ENCODE data around the gene IGLL5.

IGLL5 gene

GRCh38 chr22:22877523-22878210 lies 9.9 kb upstream of the IGLL5 start:
- Histone ChIP-seq H3K27ac (ENCODE audit: low read depth, low read length) (no peak overlapping the region), H3K4me3 (ENCODE audit: low read depth in 1 of 2, low read length in 2 of 2) (no peak overlapping the region), H3K27me3 (ENCODE audit: control insufficient read depth in 1 of 2, insufficient read depth in 2 of 2, low read length in 2 of 2) (no peaks in the 10 kb centered on the region), H3K4me1 (ENCODE audit: control insufficient read depth in 1 of 2, insufficient read depth in 2 of 2, low read length in 2 of 2) (no peaks in the 10 kb centered on the region), H3K9me3 (ENCODE audit: control insufficient read depth in 1 of 2, low read length in 2 of 2) (no peaks in the 10 kb centered on the region), H3K9ac (ENCODE audit: low read depth in 1 of 2, low read length in 2 of 2) (no peak overlapping the region), H3K36me3 (ENCODE audit: control insufficient read depth in 1 of 2, insufficient read depth in 2 of 2, low read length in 2 of 2) (no peaks in the 10 kb centered on the region)

GRCh38 chr22:22878211-22878570 lies 9.4 kb upstream of the IGLL5 start:
- H3K36me3 ChIP-seq (ENCODE audit: control insufficient read depth in 1 of 2, insufficient read depth in 2 of 2, low read length in 2 of 2) = no peaks in the 10 kb centered on the region
- no peaks in the 10 kb centered on the region for H3K27me3 ChIP-seq (ENCODE audit: control insufficient read depth in 1 of 2, insufficient read depth in 2 of 2, low read length in 2 of 2)
- no peak overlapping the region for H3K4me3 ChIP-seq (ENCODE audit: low read depth in 1 of 2, low read length in 2 of 2)
- H3K4me1 ChIP-seq (ENCODE audit: control insufficient read depth in 1 of 2, insufficient read depth in 2 of 2, low read length in 2 of 2) = no peaks in the 10 kb centered on the region
- H3K9me3 ChIP-seq (ENCODE audit: control insufficient read depth in 1 of 2, low read length in 2 of 2) = no peaks in the 10 kb centered on the region
- no peak overlapping the region for H3K27ac ChIP-seq (ENCODE audit: low read depth, low read length)
- no peak overlapping the region for H3K9ac ChIP-seq (ENCODE audit: low read depth in 1 of 2, low read length in 2 of 2)

DNA sequence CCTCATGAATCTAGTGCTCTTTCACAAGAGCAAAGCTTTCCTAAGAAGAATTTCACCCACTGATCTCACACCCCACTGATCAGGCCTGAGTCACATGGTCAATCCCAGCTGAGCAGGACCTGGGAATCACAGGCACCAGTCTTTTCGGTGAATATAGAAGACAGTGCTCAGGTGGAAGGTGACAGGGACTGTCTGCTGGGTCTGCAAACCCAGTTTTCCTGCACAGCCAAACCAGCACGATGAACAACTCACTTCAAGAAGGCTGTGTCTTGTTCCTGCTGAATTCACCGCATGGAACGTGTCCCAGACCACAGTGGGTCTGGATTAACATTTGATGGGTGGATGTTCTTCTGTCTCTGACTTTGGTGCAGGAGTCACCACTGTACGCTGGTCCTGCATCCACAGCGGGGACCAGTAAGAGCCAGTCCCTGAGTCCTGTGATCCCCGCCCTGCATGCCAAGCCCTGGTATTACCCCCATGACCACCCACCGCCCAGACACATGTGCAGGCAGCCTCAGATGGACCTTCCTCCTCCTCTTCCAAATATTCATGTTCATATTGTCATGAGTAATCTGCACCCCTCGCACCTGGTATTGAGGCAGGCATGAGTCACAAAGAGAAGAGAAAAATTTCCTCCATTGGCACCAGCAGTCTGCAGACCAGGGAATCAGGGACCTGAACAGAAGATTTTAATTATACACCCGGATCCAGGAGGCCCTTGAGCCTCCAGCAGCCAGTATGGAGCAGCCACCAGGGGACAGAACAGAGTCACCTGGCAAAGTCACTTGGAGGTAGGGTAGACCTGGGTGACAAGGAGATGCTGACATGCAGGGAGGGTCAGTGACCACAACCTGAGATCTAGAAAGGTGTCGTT lies 8.6 kb upstream of the IGLL5 start:
- Histone ChIP-seq H3K27me3 (ENCODE audit: control insufficient read depth in 1 of 2, insufficient read depth in 2 of 2, low read length in 2 of 2) (no peaks in the 10 kb centered on the region), H3K27ac (ENCODE audit: low read depth, low read length) (no peak overlapping the region), H3K4me1 (ENCODE audit: control insufficient read depth in 1 of 2, insufficient read depth in 2 of 2, low read length in 2 of 2) (peaks cover 0 to under 1% of the 10 kb centered on the region in 2 donors), H3K9me3 (ENCODE audit: control insufficient read depth in 1 of 2, low read length in 2 of 2) (no peaks in the 10 kb centered on the region), H3K36me3 (ENCODE audit: control insufficient read depth in 1 of 2, insufficient read depth in 2 of 2, low read length in 2 of 2) (no peaks in the 10 kb centered on the region), H3K9ac (ENCODE audit: low read depth in 1 of 2, low read length in 2 of 2) (no peak overlapping the region), H3K4me3 (ENCODE audit: low read depth in 1 of 2, low read length in 2 of 2) (no peak overlapping the region)

DNA sequence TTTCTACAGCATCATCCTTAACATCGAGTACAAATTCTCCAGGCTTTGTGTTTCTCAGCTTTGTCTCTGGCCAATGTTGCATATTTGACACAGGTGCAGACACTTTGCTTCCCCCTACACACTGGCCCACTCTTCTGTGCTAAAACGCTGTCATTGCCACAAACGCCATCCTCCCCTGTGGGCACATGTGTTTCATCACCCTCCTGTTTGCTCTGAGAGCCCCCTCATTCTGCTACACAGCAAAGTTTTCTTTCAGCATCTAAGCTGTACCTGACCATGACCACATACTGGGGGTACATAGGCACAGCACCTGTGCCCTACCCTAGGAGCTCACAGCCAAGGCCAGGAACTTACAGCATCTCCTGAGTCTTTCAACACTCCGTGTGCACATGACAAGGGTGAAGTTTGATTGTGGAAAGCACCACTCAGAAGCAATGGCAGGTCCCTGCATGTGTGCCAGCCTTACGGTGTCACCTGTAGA lies 7.9 kb upstream of the IGLL5 start:
- H3K9me3 ChIP-seq (ENCODE audit: control insufficient read depth in 1 of 2, low read length in 2 of 2) = no peaks in the 10 kb centered on the region
- H3K27me3 ChIP-seq (ENCODE audit: control insufficient read depth in 1 of 2, insufficient read depth in 2 of 2, low read length in 2 of 2) = no peaks in the 10 kb centered on the region
- peaks cover 0 to 7% of the 10 kb centered on the region in 2 donors for H3K4me1 ChIP-seq (ENCODE audit: control insufficient read depth in 1 of 2, insufficient read depth in 2 of 2, low read length in 2 of 2)
- H3K4me3 ChIP-seq (ENCODE audit: low read depth in 1 of 2, low read length in 2 of 2) = no peak overlapping the region
- H3K9ac ChIP-seq (ENCODE audit: low read depth in 1 of 2, low read length in 2 of 2) = no peak overlapping the region
- no peak overlapping the region for H3K27ac ChIP-seq (ENCODE audit: low read depth, low read length)
- no peaks in the 10 kb centered on the region for H3K36me3 ChIP-seq (ENCODE audit: control insufficient read depth in 1 of 2, insufficient read depth in 2 of 2, low read length in 2 of 2)

DNA sequence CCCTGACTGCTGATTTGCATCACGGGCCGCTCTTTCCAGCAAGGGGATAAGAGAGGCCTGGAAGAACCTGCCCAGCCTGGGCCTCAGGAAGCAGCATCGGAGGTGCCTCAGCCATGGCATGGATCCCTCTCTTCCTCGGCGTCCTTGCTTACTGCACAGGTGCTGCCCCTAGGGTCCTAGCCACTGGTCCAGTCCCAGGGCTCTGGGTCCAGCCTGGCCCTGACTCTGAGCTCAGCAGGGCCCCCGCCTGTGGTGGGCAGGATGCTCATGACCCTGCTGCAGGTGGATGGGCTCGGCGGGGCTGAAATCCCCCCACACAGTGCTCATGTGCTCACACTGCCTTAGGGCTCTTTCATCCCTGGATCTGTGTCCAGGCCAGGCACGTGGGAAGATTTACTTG lies 7.0 kb upstream of the IGLL5 start:
- Histone ChIP-seq H3K4me3 (ENCODE audit: low read depth in 1 of 2, low read length in 2 of 2) (no peak overlapping the region), H3K9me3 (ENCODE audit: control insufficient read depth in 1 of 2, low read length in 2 of 2) (no peaks in the 10 kb centered on the region), H3K27ac (ENCODE audit: low read depth, low read length) (no peak overlapping the region), H3K36me3 (ENCODE audit: control insufficient read depth in 1 of 2, insufficient read depth in 2 of 2, low read length in 2 of 2) (no peaks in the 10 kb centered on the region), H3K4me1 (ENCODE audit: control insufficient read depth in 1 of 2, insufficient read depth in 2 of 2, low read length in 2 of 2) (peaks cover 0 to 9% of the 10 kb centered on the region in 2 donors), H3K9ac (ENCODE audit: low read depth in 1 of 2, low read length in 2 of 2) (no peak overlapping the region), H3K27me3 (ENCODE audit: control insufficient read depth in 1 of 2, insufficient read depth in 2 of 2, low read length in 2 of 2) (no peaks in the 10 kb centered on the region)

- no peaks in the 10 kb centered on the region for H3K36me3 ChIP-seq (ENCODE audit: control insufficient read depth in 1 of 2, insufficient read depth in 2 of 2, low read length in 2 of 2)
- no peak overlapping the region for H3K27ac ChIP-seq (ENCODE audit: low read depth, low read length)
- H3K4me3 ChIP-seq (ENCODE audit: low read depth in 1 of 2, low read length in 2 of 2) = no peak overlapping the region
- H3K4me1 ChIP-seq (ENCODE audit: control insufficient read depth in 1 of 2, insufficient read depth in 2 of 2, low read length in 2 of 2) = peaks cover 0 to 9% of the 10 kb centered on the region in 2 donors
- H3K9me3 ChIP-seq (ENCODE audit: control insufficient read depth in 1 of 2, low read length in 2 of 2) = no peaks in the 10 kb centered on the region
- no peaks in the 10 kb centered on the region for H3K27me3 ChIP-seq (ENCODE audit: control insufficient read depth in 1 of 2, insufficient read depth in 2 of 2, low read length in 2 of 2)
- H3K9ac ChIP-seq (ENCODE audit: low read depth in 1 of 2, low read length in 2 of 2) = no peak overlapping the region
Measured at GRCh38 chr22:22881116-22882000, 6.3 kb upstream of the IGLL5 start.

DNA sequence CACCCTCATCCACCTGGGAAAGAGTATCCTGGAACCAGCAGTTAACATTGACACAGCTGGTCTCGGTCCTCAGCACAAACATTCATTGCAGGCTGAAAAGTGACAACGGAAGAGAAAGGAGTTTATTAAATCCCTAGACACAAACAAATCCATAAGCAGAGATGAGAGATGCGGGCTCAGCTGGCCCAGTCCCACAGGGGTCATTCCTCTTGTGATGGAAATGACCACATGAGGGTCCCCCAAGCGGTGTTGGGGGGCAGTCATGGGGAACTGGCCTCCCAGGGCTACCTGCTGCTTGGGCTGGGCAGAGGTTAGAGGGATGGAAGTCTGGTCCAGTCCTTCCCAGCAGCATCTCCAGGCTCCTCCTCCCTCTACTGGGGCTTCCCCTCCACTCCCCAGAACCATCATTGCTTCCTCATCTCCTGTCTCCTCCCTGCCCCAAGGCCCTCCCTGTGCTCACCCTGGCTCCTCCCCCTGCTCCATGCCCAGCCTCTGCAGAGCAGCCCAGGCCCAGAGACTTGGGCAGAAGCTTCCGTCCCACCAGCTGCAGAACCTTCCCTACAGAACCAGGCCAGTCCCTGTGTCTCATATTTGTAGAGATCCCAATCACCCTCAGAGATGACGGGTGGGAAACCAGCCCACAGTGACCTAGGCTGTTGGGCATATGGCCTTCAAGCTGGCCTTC lies 5.4 kb upstream of the IGLL5 start:
- Histone ChIP-seq H3K4me1 (ENCODE audit: control insufficient read depth in 1 of 2, insufficient read depth in 2 of 2, low read length in 2 of 2) (peaks cover 0 to 9% of the 10 kb centered on the region in 2 donors), H3K27me3 (ENCODE audit: control insufficient read depth in 1 of 2, insufficient read depth in 2 of 2, low read length in 2 of 2) (no peaks in the 10 kb centered on the region)

GRCh38 chr22:22883090-22883727 lies 4.4 kb upstream of the IGLL5 start:
- Histone ChIP-seq H3K36me3 (ENCODE audit: control insufficient read depth in 1 of 2, insufficient read depth in 2 of 2, low read length in 2 of 2) (no peaks in the 10 kb centered on the region), H3K27me3 (ENCODE audit: control insufficient read depth in 1 of 2, insufficient read depth in 2 of 2, low read length in 2 of 2) (no peaks in the 10 kb centered on the region), H3K9me3 (ENCODE audit: control insufficient read depth in 1 of 2, low read length in 2 of 2) (no peaks in the 10 kb centered on the region), H3K4me1 (ENCODE audit: control insufficient read depth in 1 of 2, insufficient read depth in 2 of 2, low read length in 2 of 2) (peaks cover 0 to 9% of the 10 kb centered on the region in 2 donors), H3K27ac (ENCODE audit: low read depth, low read length) (no peak overlapping the region), H3K4me3 (ENCODE audit: low read depth in 1 of 2, low read length in 2 of 2) (no peak overlapping the region), H3K9ac (ENCODE audit: low read depth in 1 of 2, low read length in 2 of 2) (no peak overlapping the region)

More for the DNA sequence above, 5.4 kb upstream of the IGLL5 start:
- no peak overlapping the region for H3K9ac ChIP-seq (ENCODE audit: low read depth in 1 of 2, low read length in 2 of 2)
- no peak overlapping the region for H3K27ac ChIP-seq (ENCODE audit: low read depth, low read length)
- H3K36me3 ChIP-seq (ENCODE audit: control insufficient read depth in 1 of 2, insufficient read depth in 2 of 2, low read length in 2 of 2) = no peaks in the 10 kb centered on the region
- H3K9me3 ChIP-seq (ENCODE audit: control insufficient read depth in 1 of 2, low read length in 2 of 2) = no peaks in the 10 kb centered on the region
- no peak overlapping the region for H3K4me3 ChIP-seq (ENCODE audit: low read depth in 1 of 2, low read length in 2 of 2)

Data from duodenal mucosa (tissue), 2 donors.